Spleen (tissue), 7 donors: ENCODE data around the gene UBE2U.

Experiments
- CTCF ChIP-seq, 11 experiments: fragments of 200-600 bp in 7 of 11; fragments of 450-650 bp in 4 of 11; sonication (generic) in 4 of 11; IDR thresholded peaks in 8 of 11; conservative IDR thresholded peaks in 3 of 11; 1 replicate in 7 of 11; 2 replicates in 4 of 11; pipeline versions ENCODE4 v1.4.0 to v1.8.0; 2016 to 2021; ENCODE audit warnings: antibody characterized with exemption in 11 of 11, inconsistent platforms in 4 of 11, mild to moderate bottlenecking in 1 of 11
- POLR2A ChIP-seq, 3 donors: fragments of 450-650 bp; IDR thresholded peaks; one replicate each; pipeline ENCODE4 v1.5.1; 2017; ENCODE audit warnings: antibody characterized with exemption in 3 of 3, mild to moderate bottlenecking in 1 of 3
- POLR2AphosphoS5 ChIP-seq, 3 donors: sonication (generic); formaldehyde crosslinking; IDR thresholded peaks; one replicate each; pipeline ENCODE4 v1.5.1; 2017; ENCODE audit warnings: antibody characterized with exemption in 3 of 3
- donor health status: DM: no; HTN: no; CAD: no; lungs with moderate emphysema.
- donor health status: DM: no; HTN: no; CAD: no.
- donor health status: DM: no; HTN: no; CAD: no.

- TF ChIP-seq CTCF (IDR thresholded peaks at IDR 0.05 in 8 of 11, conservative IDR thresholded peaks at IDR 0.05 in 3 of 11) (no peak), POLR2A (IDR thresholded peaks at IDR 0.05) (no peak), POLR2AphosphoS5 (IDR thresholded peaks at IDR 0.05) (no peak)
Observed at GRCh38 chr1:64172458-64172983, 30.9 kb upstream of the UBE2U start.
